Measurements from ENCODE around the gene UBE2F. TPM values are rescaled to one million over a fixed set of nuclear protein-coding genes. Genes with fewer than 3 reads are reported as not detected.

UBE2F gene
- total RNA-seq, 1 experiment from 2014 or later = 62.1 TPM

DNA sequence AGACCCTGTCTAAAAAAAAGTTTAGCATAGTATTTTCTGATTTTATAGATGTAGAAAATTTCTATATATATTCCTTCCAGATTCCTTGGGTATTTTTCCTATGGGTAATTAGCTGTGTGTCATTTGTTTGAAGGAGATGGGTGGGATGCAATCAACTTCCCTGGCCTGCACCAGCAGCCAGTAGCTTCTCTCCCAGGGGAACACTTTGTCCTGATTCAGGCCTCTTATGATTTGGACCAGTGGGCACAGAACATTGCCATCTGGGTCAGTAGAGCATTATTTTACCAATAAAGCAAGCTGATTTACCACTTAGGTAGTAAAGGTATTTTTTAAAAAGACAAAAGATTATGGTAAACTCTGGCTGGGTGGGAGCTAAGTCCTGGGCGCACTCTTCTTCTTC is 26.9 kb downstream of the UBE2F start:
- no peak for TF ChIP-seq CTCF (conservative IDR thresholded peaks at IDR 0.05)
- H3K4me1 ChIP-seq (ENCODE audit: insufficient read depth, low read length) = no peaks in the 10 kb centered on the region

More for the DNA sequence above, 26.9 kb downstream of the UBE2F start:
- Histone ChIP-seq H4K5ac (ENCODE audit: insufficient read length, low read depth, low read length) (no peak overlapping the region), H3K4ac (ENCODE audit: low read depth, low read length) (no peak overlapping the region), H3T11ph (ENCODE audit: low read length) (no peak overlapping the region), H2AFZ (ENCODE audit: low read length) (no peak overlapping the region), H3K79me2 (ENCODE audit: insufficient read depth, low read length) (no peaks in the 10 kb centered on the region; the same call in 1 of the 2 replicates), H3K27me3 (ENCODE audit: insufficient read depth, low read length) (no peaks in the 10 kb centered on the region), H3K79me1 (ENCODE audit: insufficient read depth, low read depth, low read length, poor library complexity, severe bottlenecking) (peaks cover 7% of the 10 kb centered on the region), H3K27ac (ENCODE audit: insufficient read length, low read depth, low read length) (no peak overlapping the region), H3K9me3 (ENCODE audit: control insufficient read depth, low read depth, low read length) (no peaks in the 10 kb centered on the region), H3K56ac (ENCODE audit: insufficient read length, low read depth, low read length) (no peak overlapping the region), H3K23me2 (ENCODE audit: insufficient read length, low read depth, low read length, poor library complexity, severe bottlenecking) (no peaks in the 10 kb centered on the region), H4K91ac (ENCODE audit: insufficient read length, low read depth, low read length) (no peak overlapping the region), H3K14ac (ENCODE audit: insufficient read depth, low read length) (no peak overlapping the region), H2BK15ac (ENCODE audit: low read depth, low read length) (no peak overlapping the region), H4K8ac (replicated peaks; ENCODE audit: insufficient read length, low read depth, low read length) (no peak overlapping the region), H4K20me1 (ENCODE audit: control insufficient read depth, insufficient read depth, insufficient read length) (no peaks in the 10 kb centered on the region), H3K18ac (ENCODE audit: insufficient read length, low read depth, low read length) (no peak overlapping the region), H3K9ac (ENCODE audit: extremely low read depth, insufficient read length, low read length) (no peak overlapping the region), H2BK12ac (ENCODE audit: insufficient read length, low read depth, low read length) (no peak overlapping the region), H3K4me2 (ENCODE audit: insufficient read depth, insufficient read length, low read length) (no peak overlapping the region), H2BK20ac (ENCODE audit: low read depth, low read length, poor library complexity, severe bottlenecking) (no peak overlapping the region), H2AK5ac (ENCODE audit: insufficient read length, low read length) (no peak overlapping the region), H3K23ac (ENCODE audit: insufficient read length, low read depth, low read length) (no peak overlapping the region), H2BK120ac (ENCODE audit: low read depth, low read length, poor library complexity, severe bottlenecking) (no peak overlapping the region), H2BK5ac (ENCODE audit: insufficient read length, low read length) (no peak overlapping the region)
- no CpG with 5 or more reads among the region's 1 CpG for WGBS (ENCODE audit: extremely low coverage, insufficient read length, low lambda C conversion rate)
- H3K36me3 Mint-ChIP-seq (ENCODE audit: insufficient read depth in 1 of 3, low read depth in 3 of 3) = peaks cover 12 to 34% (median 13%) of the 10 kb centered on the region in 3 experiments; a peak in 6 of 7 replicates
- peak overlapping the region in 1 of 3 experiments; percentile 94; a peak in 2 of 7 replicates for H3K27ac Mint-ChIP-seq
- DNase-seq = no peak
- no peaks in the 10 kb centered on the region for H3K27me3 Mint-ChIP-seq (ENCODE audit: low read depth)
- H3K4me1 Mint-ChIP-seq = no peaks in the 10 kb centered on the region
- no peaks in the 10 kb centered on the region for H3K9me3 Mint-ChIP-seq
- no peak overlapping the region for H3K4me3 Mint-ChIP-seq

Data from H9 (cell line).